HG03066 (cell line): ENCODE measurements around the gene LARP7.
"Not testable (repeated sequence)": the region's sequence is repeated elsewhere in the genome, so short reads cannot be mapped to it uniquely, and the experiment has no call there.

ENCODE experiments used
- ATAC-seq: cut with Tn5 transposase; IDR thresholded peaks from one replicate; pipeline ENCODE4 v1.9.1; 2021; ENCODE audit warnings: low read depth; ENCODE audit not compliant: unreplicated experiment

Gene LARP7

DNA sequence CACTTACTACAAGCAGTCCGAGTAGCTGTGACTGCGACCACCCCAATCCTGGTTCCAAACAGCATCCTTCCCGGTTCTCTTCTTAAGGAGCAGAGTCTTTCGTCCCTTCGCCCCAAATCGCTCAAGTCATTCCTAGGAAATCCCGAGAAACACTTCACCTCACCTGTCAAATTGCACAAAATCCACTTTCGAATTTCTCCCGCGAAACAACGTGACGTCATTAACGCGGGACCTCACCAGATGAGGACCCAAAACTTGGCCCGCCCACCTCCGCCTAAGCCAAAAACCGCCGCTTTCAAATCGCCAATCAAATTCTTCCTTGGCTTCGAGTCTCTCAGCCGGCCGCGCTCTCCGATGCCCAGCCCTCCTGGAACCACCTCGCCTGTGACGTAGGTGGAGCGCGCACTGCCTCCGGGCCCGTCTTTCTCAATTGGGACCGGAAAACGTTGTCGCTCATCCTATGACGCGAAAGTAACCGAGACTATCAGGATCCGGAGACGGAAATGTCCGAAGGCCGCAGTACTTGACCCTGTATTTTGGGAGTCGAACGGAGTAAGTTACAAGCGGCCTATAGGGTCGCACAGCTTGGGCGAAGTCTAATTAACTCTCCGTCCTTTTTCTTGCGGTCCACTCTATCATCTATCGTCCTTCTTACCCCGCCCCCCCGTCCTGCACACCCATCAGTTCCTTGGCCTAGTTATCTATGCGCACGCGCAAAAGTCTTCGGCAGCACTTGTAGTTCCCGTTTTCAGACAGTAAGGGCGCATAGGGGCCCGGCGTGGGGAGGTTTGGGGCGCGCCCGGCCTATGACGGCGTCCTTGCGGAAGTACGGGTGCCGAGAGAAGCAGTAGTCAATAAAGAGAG, at the start of gene LARP7, which contains the start of gene ZGRF1:
LARP7 (plus strand) TSS at position 456 of the 864 bp plus-strand sequence. CDS start 7,527 bp downstream, outside the sequence.
ZGRF1 (minus strand) TSS at position 222 of the 864 bp plus-strand sequence. CDS start 3,733 bp downstream, outside the sequence.
- ATAC-seq = peak; percentile 89

DNA sequence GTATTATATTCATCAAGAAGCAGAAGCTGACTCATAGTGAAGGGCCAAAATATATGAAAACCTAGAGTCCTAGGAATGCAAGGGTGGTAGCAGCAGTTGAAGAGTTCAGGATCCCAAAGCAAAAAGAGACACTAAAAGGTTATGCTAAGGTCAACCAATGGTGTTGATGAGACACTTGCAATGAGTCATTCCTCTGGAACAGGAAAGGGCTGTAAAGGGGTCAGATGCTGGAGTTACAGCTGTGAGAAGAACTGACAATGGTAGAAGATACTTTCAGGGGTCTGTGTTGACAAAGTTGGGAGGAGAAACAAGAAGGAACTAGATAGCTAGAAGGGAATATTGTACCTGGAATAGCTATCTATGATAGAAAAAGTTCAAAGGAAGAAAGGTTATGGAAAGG, 47.7 kb upstream of the LARP7 start:
- ATAC-seq = no peak

DNA sequence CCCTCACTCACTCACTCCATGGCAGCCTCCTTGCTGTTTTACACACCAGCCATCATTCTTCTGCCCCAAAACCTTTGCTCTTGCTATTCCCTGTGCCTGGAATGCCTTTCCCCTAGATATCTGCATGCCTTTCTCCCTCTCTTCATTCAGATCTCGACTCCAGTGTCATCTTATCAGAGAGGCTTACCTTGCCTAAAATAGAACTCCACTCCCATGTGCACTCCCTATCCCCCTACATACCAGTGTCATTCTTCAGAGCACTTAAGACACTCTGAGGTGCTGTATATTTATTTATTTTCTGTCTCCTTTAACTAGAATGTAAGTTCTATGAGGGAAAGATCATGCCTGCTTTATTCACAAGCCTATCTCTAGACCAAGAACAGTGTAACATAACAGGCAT, 45.4 kb upstream of the LARP7 start:
- no peak for ATAC-seq

DNA sequence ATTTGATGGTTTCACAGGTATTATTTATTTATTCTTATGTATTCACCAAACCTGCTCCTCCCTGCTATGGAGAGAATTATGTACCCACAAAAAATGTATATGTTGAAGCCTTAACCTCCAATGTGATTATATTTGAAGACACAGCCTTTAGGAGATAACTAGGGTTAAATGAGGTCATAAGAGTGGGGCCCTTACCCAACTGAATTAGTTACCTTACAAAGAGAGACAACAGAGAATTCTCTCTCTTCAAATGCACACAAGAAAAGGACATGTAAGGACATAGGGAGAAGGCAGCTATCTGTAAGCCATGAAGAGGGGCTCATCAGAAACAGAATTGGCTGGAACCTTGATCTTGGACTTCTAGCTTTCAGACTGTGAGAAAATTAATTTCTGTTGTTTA, 44.2 kb upstream of the LARP7 start:
- no peak for ATAC-seq

DNA sequence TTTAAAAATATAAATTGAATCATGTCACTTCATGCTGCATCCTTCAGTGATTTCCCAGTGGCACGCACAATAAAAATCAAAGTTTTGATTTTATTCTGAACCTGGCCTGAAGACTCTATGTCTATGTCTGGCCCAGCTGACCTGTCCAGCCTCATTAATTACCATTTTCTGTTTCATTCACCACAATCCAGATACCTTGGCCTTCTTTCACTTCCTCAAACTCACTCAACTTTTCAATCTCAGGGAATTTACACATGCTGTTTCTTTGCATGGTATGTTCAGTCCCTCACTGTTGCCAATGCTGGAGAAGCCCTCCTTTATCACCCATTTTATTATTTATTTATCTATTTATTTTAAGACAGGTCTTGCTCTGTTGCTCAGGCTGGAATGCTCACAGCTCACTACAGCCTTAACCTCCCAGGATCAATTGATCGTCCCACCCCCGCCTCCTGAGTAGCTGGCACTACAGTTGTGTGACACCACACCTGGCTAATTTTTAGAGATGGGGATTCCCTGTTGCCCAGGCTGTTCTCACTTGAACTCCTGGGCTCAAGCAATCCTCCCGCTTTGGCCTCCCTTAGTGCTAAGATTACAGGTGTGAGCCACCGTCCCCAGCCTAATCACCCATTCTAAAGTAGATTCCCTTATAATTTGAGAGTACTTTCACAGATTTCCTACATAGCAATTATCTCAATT, 43.4 kb upstream of the LARP7 start:
- ATAC-seq = no peak

DNA sequence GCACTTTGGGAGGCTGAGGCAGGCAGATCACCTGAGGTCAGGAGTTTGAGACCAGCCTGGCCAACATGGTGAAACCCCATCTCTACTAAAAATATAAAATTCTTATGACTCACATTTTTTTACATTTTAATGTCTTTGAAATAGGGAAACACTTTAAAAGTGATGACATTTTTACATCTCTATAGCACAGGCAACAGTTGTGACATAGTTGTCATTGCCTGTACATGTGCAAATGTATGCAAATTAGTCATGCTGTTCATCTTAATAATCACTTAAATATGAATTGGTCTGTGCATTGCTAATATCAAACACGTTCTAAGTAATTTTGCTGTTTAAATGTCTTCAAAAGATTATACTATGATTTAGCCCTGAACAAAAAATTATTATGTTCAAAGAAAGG, 42.0 kb upstream of the LARP7 start:
- ATAC-seq = no peak

DNA sequence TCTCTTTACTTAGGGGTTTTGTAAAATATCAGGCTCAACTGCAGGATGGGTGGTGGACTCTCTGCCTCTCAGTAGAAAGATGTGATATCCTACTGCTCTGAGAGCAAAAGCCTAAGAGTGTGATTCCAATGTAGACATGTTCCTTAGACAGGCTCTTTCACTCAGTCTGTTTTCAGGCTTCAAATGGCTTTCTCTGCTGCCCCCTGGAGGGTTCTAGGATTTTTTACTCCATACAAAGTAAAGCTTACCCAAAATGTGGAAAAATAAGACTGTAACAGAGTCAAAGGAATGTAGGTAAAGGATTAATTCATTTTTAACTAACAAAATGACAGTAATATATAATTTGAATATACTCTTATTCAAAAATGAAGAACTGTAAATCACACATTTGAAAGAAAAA, 32.4 kb upstream of the LARP7 start:
- ATAC-seq = peak; percentile 73

DNA sequence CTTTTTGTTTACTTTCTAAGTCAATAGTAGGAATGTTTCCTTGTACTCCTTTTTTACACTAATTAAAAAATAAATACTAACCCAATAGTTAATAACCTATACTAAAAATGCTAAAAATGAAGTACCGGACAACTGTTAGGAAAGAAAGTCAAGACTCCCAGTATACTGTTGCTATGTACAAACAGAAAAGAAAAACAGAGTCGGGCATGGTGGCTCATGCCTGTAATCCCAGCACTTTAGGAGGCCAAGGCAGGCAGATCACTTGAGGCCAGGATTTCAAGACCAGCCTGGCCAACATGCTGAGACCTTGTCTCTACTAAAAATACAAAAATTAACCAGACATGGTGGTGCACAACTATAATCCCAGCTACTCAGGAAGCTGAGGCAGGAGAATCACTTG, 24.1 kb upstream of the LARP7 start:
- not testable (repeated sequence) for ATAC-seq

DNA sequence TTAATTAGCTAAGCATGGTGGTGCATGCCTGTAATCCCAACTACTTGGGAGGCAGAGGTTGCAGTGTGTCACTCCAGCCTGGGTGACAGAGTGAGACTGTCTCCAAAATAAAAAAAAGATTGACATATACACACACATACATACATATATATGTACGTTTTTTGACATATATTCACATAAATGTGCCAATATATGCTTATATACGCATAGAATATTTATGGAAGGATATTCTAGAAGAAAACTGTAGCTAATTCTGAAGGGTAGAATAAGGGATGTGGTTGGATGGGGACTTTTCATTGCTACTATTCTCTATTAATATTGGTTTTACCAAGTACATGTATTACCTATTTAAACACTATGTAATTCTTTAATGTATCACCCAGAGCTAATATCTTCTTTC, 20.0 kb upstream of the LARP7 start:
- no peak for ATAC-seq

DNA sequence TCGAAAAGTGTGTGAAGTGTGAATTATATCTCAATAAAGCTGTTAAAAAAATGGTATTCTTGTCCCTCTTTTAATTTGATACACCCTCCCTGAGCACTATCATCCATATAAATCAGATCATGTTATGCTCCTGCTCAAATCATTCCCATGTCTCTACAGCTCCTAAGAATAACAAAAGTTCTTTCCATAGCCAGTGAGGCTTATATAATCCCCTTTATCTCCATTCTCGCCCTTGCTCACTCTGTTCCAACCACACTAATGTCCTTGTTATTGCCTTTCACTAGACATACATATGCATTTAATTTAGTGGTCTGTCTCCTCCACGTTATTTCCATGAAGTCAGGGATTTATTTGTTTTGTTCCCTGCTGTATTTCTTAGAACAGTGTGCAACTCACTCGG, 10.7 kb upstream of the LARP7 start:
- ATAC-seq = no peak

DNA sequence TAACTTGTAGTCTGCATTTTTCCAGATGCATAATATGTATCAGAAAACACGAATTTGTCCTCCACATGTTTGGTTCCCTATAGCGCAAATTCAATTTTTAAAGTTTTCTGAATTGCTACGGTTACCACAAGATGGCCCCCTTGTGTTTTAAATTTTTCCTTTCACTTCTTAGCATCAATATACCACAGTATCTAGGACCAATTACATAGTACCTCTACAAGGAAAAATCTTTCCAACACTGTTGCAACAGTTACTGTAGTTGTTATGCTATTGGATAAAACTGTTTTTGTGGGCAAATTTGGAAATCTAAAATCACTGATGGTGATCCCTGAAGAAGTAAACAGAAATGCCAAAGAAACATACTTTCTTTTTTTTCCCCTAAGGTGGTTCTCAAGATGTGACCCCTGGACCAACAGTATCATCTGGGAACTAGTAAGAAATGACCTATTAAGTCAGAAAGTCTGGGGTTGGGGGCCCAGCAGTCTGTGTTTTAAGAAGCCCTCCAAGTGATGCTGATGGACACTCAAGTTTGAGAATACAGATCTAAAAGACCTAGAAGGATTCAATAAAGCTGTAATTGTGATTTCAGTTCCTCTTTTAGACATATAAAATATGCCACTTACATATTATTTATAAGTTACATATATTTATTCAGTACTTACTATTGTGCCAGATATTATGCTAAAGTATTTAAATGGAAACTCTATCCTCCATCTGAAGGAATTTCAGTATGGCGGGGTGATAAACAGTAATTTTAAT, 3.3 kb upstream of the LARP7 start:
- no peak for ATAC-seq

DNA sequence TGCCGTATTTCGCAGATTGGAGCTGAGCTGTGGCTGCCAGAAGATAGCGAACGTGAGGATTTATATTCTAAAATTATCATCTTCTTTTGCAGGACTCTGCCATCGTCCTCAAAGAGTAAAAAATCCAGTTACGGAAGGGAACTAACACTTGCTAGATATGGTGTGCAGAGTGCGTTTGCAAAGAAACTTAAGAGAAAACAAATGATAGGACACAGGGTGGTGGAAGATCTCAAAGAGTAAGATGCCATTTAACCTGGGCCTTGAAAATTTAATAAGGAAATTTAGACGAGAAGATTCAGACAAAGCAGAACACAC, 566 bp downstream of the LARP7 start:
- ATAC-seq = no peak

DNA sequence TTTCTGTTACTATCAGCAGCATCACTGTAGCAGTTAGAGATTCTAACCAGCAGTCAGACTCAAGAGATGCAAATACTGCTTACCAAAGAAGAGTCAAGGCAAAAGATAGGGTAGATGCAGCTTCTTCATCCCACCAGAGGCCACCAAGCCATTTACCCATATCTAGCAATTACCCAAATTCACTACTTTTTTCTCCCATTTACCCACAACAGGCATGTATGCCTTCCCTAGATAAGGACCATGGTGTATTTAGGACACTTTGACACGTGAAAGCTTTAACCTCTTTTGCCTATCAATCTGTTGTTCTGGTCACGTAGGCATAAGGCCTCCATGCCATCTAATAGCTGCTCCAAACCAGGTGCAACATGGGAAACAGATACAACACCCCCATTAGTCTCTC, 5.6 kb downstream of the LARP7 start:
- ATAC-seq = no peak

DNA sequence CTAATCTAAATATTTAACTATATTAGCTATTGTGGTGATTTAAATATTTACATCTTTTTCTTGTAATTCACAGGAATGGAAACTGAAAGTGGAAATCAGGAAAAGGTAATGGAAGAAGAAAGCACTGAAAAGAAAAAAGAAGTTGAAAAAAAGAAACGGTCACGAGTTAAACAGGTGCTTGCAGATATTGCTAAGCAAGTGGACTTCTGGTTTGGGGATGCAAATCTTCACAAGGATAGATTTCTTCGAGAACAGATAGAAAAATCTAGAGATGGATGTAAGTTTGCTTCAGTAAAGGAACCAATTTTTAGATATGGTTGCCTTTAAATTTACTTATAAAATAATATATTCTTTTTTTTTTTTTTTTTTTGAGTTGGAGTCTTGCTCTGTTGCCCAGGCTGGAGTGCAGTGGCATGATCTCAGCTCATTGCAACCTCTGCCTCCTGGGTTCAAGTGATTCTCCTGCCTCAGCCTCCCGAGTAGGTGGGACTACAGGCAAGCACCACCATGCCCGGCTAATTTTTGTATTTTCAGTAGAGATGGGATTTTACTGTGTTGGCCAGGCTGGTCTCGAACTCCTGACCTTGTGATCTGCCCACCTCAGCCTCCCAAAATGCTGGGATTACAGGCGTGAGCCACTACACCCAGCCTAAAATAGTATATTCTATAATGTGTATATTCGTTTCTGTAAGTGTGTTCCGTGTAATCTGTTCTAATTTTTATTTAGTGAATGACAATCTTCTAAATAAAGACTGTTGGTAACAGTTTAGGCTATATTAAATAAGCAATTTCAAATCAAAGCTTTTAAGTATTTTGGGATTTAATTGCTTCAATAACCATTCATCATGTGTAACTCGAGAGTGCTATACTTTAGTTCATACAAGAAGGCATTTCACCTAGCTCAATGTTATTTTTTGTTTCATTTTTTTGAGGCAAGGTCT, 7.9 kb downstream of the LARP7 start:
- ATAC-seq = not testable (repeated sequence)

DNA sequence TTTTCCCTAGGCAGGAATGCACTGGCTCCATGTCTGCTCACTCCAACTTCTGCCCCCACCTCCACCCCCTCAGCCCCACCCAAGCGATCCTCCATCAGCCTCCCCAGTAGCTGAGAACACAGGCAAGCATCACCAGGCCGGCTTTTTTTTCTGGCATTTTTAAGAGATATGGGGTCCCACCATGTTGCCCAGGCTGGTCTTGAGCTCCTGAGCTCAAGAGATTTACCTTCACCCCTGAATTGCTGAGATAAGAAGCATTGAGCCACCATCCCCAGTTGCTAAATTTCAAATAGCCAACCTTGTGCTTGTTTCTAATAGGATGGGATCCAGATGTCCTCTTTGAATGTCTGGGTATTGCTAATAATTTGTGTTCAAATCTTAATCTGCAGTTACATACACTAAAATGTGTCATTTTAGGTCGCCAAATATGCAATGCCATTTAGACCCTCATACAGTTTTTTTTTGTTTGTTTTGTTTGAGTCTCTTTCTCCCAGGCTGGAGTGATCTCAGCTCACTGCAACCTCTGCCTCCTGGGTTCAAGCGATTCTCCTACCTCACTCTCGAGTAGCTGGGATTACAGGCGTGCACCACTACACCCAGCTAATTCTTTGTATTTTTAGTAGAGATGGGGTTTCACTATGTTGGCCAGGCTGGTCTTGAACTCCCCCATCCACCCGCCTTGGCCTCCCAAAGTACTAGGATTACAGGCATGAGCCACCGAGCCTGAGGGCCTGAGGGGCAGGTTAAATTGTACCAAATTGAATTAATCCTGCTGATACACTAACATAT, 8.8 kb downstream of the LARP7 start:
- ATAC-seq = no peak

DNA sequence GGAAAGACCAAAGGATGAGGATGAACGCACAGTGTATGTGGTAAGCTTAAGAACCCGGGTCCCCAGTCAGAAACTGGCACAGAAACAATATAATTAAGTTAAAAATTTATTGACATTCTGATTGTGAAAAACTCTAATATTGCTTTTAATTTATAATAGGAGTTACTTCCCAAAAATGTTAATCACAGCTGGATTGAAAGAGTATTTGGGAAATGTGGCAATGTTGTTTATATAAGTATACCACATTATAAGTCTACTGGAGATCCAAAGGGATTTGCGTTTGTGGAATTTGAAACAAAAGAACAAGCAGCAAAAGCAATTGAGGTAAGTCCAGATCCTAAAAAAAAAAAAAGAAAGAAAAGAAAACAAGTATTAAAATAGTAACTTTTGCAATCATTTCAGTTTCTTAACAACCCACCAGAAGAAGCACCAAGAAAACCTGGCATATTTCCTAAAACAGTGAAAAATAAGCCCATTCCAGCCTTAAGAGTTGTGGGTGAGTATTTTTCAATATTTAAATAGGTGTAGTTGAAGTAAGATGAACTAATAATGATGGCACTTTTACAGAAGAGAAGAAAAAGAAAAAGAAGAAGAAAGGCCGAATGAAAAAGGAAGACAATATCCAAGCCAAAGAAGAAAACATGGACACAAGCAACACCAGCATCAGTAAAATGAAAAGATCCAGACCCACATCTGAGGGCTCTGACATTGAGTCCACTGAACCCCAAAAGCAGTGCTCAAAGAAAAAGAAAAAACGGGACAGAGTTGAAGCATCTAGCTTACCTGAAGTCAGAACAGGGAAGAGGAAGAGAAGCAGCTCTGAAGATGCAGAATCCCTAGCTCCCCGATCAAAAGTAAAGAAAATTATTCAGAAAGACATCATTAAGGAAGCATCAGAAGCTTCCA, 9.9 kb downstream of the LARP7 start:
- ATAC-seq = no peak

DNA sequence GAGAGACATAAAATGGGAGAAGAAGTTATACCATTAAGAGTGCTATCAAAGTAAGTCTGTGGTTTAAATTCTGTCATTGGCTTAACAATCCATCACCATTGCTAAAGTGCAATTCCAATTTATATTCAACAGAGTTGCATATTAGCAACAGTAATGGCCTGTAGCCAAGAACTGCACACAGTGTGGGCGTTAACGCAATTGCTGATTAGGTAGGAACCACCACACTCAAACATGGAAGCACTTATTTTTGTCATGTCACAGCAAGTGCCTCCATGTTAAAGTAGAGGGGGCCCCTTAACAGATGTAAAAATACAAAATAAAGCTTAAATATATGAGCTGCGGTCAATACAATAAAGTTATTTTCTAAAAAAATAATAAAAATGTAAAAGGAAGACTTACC, 10.8 kb downstream of the LARP7 start:
- no peak for ATAC-seq

DNA sequence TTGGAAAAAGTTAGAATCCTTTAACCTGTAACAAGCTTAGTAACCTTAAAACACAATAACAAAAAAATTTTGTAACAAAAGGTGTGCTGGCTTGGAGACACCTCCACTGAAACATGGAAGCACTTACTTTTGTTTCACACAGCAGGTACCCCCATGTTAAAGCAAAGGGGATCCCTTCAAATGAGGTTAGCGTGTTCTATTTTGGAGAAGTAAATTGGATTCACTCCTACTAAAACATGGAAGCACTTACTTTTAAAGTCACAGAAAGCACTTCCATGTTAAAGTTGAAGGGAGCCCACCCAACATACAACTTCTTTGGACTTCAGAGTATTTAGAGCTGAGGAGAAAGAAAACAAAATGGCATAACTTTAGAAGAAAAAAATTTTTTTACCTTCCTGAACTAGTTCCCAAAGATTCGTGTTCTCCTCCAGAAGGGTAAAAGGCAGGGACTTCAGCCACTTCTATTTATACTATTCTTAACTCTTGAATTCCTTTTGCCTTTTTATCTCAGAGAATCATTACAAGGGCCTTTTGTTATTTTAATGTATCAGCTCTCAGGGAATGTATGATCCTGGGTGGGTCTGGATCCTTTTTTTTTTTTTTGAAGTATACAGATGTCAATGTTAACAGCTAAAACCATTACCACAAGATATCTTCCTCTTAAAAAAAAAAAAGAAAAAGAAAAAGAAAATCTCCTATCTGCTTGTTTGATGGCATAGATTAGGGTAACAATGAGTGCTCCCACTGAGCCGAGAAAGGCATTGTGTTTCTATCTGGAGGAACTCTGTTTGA, 11.5 kb downstream of the LARP7 start:
- ATAC-seq = no peak
